HT1080 (cell line): ENCODE results near the gene DMAC1. TPM values are rescaled to one million over a fixed set of nuclear protein-coding genes. Genes with fewer than 3 reads are reported as not detected.

Experiments
- DNase-seq: peaks from one replicate; pipeline ENCODE4 v3.0.0-alpha.2; 2015; ENCODE audit warnings: low read depth
- total RNA-seq: library from RNA; depleted of rRNA; stranded (reverse); fragments of >200 nt; shearing (Covaris generic); gene quantifications from 2 replicates; pipeline ENCODE4 v1.2.3, GENCODE V29; 2014

DMAC1 gene
- total RNA-seq, 1 experiment from 2014 or later: 27.2 TPM

GRCh38 chr9:7783635-7784063, 15.9 kb downstream of the DMAC1 start:
- no peak for DNase-seq

- no peak for DNase-seq
Measured at GRCh38 chr9:7782400-7783120, 17.0 kb downstream of the DMAC1 start.

GRCh38 chr9:7780261-7780988, 19.2 kb downstream of the DMAC1 start:
- peak; percentile 87 for DNase-seq

GRCh38 chr9:7778851-7779600, 20.6 kb downstream of the DMAC1 start:
- DNase-seq: peak; percentile 50

GRCh38 chr9:7777771-7778170, 21.8 kb downstream of the DMAC1 start:
- peak; percentile 41 for DNase-seq

- DNase-seq: peak; percentile 15
Measured at GRCh38 chr9:7770111-7770510, 29.5 kb downstream of the DMAC1 start.

- no peak for DNase-seq
Measured at GRCh38 chr9:7762600-7762999, 37.0 kb downstream of the DMAC1 start.

GRCh38 chr9:7760014-7760415, 39.6 kb downstream of the DMAC1 start:
- no peak for DNase-seq

GRCh38 chr9:7756088-7756487, 43.5 kb downstream of the DMAC1 start:
- peak; percentile 86 for DNase-seq

- no peak for DNase-seq
Measured at GRCh38 chr9:7752481-7752880, 47.1 kb downstream of the DMAC1 start.
